Measurements from ENCODE around the gene SYNJ1. TPM values are rescaled to one million over a fixed set of nuclear protein-coding genes. Genes with fewer than 3 reads are reported as not detected.

Gene SYNJ1
- total and polyA plus RNA-seq, 2 of the 4 experiments (the other 2 are of a cell fraction) = 3.6 to 4.6 TPM

DNA sequence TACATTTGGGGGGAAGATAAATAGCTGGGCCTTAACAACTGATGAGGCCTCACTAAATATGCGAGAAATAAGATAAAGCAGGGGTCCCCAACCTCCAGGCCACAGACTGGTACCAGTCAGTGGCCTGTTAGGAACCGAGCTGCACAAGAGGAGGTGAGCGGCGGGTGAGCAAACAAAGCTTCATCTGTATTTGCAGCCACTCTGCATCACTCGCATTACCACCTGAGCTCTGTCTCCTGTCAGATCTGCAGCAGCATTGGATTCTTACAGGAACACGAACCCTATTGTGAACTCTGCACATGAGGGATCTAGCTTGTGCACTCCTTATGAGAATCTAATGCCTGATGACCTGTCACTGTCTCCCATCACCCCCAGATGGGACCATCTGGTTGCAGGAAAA is 48.9 kb upstream of the SYNJ1 start:
- H4K91ac ChIP-seq (ENCODE audit: insufficient read depth, low read depth, low read length) = no peak overlapping the region
- no peaks in the 10 kb centered on the region for H3K4me1 ChIP-seq (ENCODE audit: control insufficient read depth, insufficient read depth, low read length)
- no peak overlapping the region for H3K18ac ChIP-seq (ENCODE audit: low read depth, low read length)
- H2BK20ac ChIP-seq (ENCODE audit: low read depth, low read length) = no peak overlapping the region
- H3K9me1 ChIP-seq (ENCODE audit: insufficient read depth, low read length) = no peaks in the 10 kb centered on the region
- no peak overlapping the region for H2BK5ac ChIP-seq (ENCODE audit: low read depth, low read length, poor library complexity, severe bottlenecking)
- 91% methylated on average over 5 of the region's 6 CpGs; no CpG with 5 or more reads in 1 of the 2 experiments for WGBS, 2 experiments (ENCODE audit: extremely low coverage in 2 of 2, insufficient read length in 1 of 2)
- no peak overlapping the region for H4K5ac ChIP-seq (ENCODE audit: low read depth, low read length)
- no peak overlapping the region for H3K56ac ChIP-seq (ENCODE audit: extremely low read depth, insufficient read depth, low read length)
- no peak overlapping the region for H4K8ac ChIP-seq (ENCODE audit: low read depth in 2 of 2, low read length in 2 of 2)
- CTCF ChIA-PET = interaction anchor here (1.3 kb wide), 1 partner anchor 56 kb away, joined by 7 read pairs; no protein-coding TSS in a partner anchor
- no peak overlapping the region for H3K27ac ChIP-seq (ENCODE audit: insufficient read depth, low read length)
- H3K4me3 ChIP-seq (ENCODE audit: insufficient read depth, low read depth, low read length) = no peak overlapping the region
- no peak overlapping the region for H3K4me2 ChIP-seq (ENCODE audit: low read depth, low read length)
- H3K9me3 ChIP-seq (ENCODE audit: control insufficient read depth, insufficient read depth, low read length) = no peaks in the 10 kb centered on the region
- no peak overlapping the region for H2AK5ac ChIP-seq (ENCODE audit: low read depth, low read length)
- dilution Hi-C loops (cut with HindIII; ENCODE audit: low sequenced_read_pairs, unreplicated experiment) = no loop called here
- BruUV-seq (replicated peaks) = no TSS peak
- H3K4ac ChIP-seq (ENCODE audit: low read depth, low read length) = no peak overlapping the region
- no peaks in the 10 kb centered on the region for H3K36me3 ChIP-seq (ENCODE audit: control insufficient read depth, insufficient read depth, low read length)
- H3K9ac ChIP-seq (ENCODE audit: low read depth, low read length) = no peak overlapping the region
- H3K79me1 ChIP-seq (ENCODE audit: low read depth in 1 of 2, low read length in 2 of 2) = peaks cover 4 to 6% of the 10 kb centered on the region in 2 experiments; a peak in 2 of 4 replicates
- no peaks in the 10 kb centered on the region for H4K20me1 ChIP-seq (ENCODE audit: insufficient read depth, low read length)
- in situ Hi-C loops (cut with MboI; ENCODE audit: low sequenced_read_pairs) = no loop called here
- no peak overlapping the region for H3K14ac ChIP-seq (replicated peaks; ENCODE audit: low read depth, low read length)
- ATAC-seq (ENCODE audit: low read depth) (no peak), DNase-seq (no peak)
- intact Hi-C loops (cut with micrococcal nuclease) = no loop called here
- H3K27me3 ChIP-seq (ENCODE audit: control insufficient read depth, insufficient read depth, low read length) = no peaks in the 10 kb centered on the region
- H2BK15ac ChIP-seq (ENCODE audit: low read depth, low read length) = no peak overlapping the region
- TF ChIP-seq, protein P1, sequence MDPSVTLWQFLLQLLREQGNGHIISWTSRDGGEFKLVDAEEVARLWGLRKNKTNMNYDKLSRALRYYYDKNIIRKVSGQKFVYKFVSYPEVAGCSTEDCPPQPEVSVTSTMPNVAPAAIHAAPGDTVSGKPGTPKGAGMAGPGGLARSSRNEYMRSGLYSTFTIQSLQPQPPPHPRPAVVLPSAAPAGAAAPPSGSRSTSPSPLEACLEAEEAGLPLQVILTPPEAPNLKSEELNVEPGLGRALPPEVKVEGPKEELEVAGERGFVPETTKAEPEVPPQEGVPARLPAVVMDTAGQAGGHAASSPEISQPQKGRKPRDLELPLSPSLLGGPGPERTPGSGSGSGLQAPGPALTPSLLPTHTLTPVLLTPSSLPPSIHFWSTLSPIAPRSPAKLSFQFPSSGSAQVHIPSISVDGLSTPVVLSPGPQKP (IDR thresholded peaks at IDR 0.05; ENCODE audit: borderline replicate concordance, low read depth, low read length) = no peak
- TF ChIP-seq, protein P2, sequence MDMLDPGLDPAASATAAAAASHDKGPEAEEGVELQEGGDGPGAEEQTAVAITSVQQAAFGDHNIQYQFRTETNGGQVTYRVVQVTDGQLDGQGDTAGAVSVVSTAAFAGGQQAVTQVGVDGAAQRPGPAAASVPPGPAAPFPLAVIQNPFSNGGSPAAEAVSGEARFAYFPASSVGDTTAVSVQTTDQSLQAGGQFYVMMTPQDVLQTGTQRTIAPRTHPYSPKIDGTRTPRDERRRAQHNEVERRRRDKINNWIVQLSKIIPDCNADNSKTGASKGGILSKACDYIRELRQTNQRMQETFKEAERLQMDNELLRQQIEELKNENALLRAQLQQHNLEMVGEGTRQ (IDR thresholded peaks at IDR 0.05; ENCODE audit: low read depth, low read length) = no peak
- TF ChIP-seq RFX5 (IDR thresholded peaks at IDR 0.05; ENCODE audit: low read depth, low read length) = no peak
- TF ChIP-seq RAD21 (IDR thresholded peaks at IDR 0.05; ENCODE audit: low read length) = no peak
- no peak for TF ChIP-seq FOS (IDR thresholded peaks at IDR 0.05; ENCODE audit: low read depth, low read length)
- no peak for TF ChIP-seq MAZ (IDR thresholded peaks at IDR 0.05; ENCODE audit: borderline replicate concordance, low read depth, low read length)
- no peak for TF ChIP-seq RCOR1 (IDR thresholded peaks at IDR 0.05; ENCODE audit: insufficient replicate concordance, low read length)
- no peak for TF ChIP-seq MXI1 (IDR thresholded peaks at IDR 0.05; ENCODE audit: borderline replicate concordance, low read depth, low read length)
- no peak for TF ChIP-seq POLR2A (IDR thresholded peaks at IDR 0.05; ENCODE audit: low read depth, low read length)
- TF ChIP-seq NFE2L2 (IDR thresholded peaks at IDR 0.05; ENCODE audit: low read depth, low read length) = no peak
- no peak for TF ChIP-seq BHLHE40 (IDR thresholded peaks at IDR 0.05; ENCODE audit: low read depth, low read length)
- TF ChIP-seq CEBPB (IDR thresholded peaks at IDR 0.05; ENCODE audit: low read depth, low read length) = no peak
- TF ChIP-seq MAFK (IDR thresholded peaks at IDR 0.05; ENCODE audit: low read depth, low read length) = no peak
- TF ChIP-seq CHD1 (IDR thresholded peaks at IDR 0.05; ENCODE audit: low read depth, low read length) = no peak
- TF ChIP-seq, protein P3, sequence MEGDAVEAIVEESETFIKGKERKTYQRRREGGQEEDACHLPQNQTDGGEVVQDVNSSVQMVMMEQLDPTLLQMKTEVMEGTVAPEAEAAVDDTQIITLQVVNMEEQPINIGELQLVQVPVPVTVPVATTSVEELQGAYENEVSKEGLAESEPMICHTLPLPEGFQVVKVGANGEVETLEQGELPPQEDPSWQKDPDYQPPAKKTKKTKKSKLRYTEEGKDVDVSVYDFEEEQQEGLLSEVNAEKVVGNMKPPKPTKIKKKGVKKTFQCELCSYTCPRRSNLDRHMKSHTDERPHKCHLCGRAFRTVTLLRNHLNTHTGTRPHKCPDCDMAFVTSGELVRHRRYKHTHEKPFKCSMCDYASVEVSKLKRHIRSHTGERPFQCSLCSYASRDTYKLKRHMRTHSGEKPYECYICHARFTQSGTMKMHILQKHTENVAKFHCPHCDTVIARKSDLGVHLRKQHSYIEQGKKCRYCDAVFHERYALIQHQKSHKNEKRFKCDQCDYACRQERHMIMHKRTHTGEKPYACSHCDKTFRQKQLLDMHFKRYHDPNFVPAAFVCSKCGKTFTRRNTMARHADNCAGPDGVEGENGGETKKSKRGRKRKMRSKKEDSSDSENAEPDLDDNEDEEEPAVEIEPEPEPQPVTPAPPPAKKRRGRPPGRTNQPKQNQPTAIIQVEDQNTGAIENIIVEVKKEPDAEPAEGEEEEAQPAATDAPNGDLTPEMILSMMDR (conservative IDR thresholded peaks at IDR 0.05; ENCODE audit: low read depth, low read length) = no peak
- no peak overlapping the region for H2BK120ac ChIP-seq (ENCODE audit: low read depth, low read length)
- POLR2A ChIA-PET (ENCODE audit: unreplicated experiment) = no interaction called here
- no peak overlapping the region for H2AK9ac ChIP-seq (replicated peaks; ENCODE audit: low read depth, low read length, poor library complexity)
- no peak overlapping the region for H3K23ac ChIP-seq (ENCODE audit: low read depth, low read length)
- no peak overlapping the region for H2AFZ ChIP-seq (replicated peaks; ENCODE audit: low read length, poor library complexity)
